NCI-H2107 (cell line): Measurements from ENCODE around the gene MUCL3.
A peak's percentile ranks its signal among the peaks of the same experiment; 100 is the strongest.
"Not testable (repeated sequence)": the region's sequence is repeated elsewhere in the genome, so short reads cannot be mapped to it uniquely, and the experiment has no call there.

Experiments
- DNase-seq: peaks from one replicate; lab custom pipeline; 2025; lab: John Stamatoyannopoulos, UW

Gene MUCL3

GRCh38 chr6:30910473-30910872, 30.3 kb upstream of the MUCL3 start:
- DNase-seq, result not testable (repeated sequence)

GRCh38 chr6:30912746-30913520, 27.8 kb upstream of the MUCL3 start:
- no peak for DNase-seq

- no peak for DNase-seq
Observed at GRCh38 chr6:30913721-30914075, 27.1 kb upstream of the MUCL3 start.

GRCh38 chr6:30914076-30914853, 26.5 kb upstream of the MUCL3 start, which contains the start of gene VARS2:
VARS2 (plus strand) TSS chr6:30914238; CDS start chr6:30914837, 599 bp downstream.
- peak; percentile 37 for DNase-seq

- DNase-seq, result no peak
Observed at GRCh38 chr6:30914854-30915590, 25.8 kb upstream of the MUCL3 start.

GRCh38 chr6:30915591-30915946, 25.2 kb upstream of the MUCL3 start:
- no peak for DNase-seq

- no peak for DNase-seq
Observed at GRCh38 chr6:30917041-30917440, 23.7 kb upstream of the MUCL3 start.

GRCh38 chr6:30917487-30917886, 23.3 kb upstream of the MUCL3 start:
- DNase-seq, result no peak

- DNase-seq, result no peak
Observed at GRCh38 chr6:30918670-30919069, 22.1 kb upstream of the MUCL3 start.

GRCh38 chr6:30922447-30922852, 18.3 kb upstream of the MUCL3 start:
- no peak for DNase-seq

GRCh38 chr6:30924040-30924627, 16.6 kb upstream of the MUCL3 start:
- DNase-seq, result not testable (repeated sequence)

- no peak for DNase-seq
Observed at GRCh38 chr6:30926644-30927043, 14.1 kb upstream of the MUCL3 start.

- DNase-seq, result not testable (repeated sequence)
Observed at GRCh38 chr6:30927080-30927479, 13.7 kb upstream of the MUCL3 start.

- DNase-seq, result no peak
Observed at GRCh38 chr6:30928677-30929076, 12.1 kb upstream of the MUCL3 start.

GRCh38 chr6:30930506-30930905, 10.3 kb upstream of the MUCL3 start:
- DNase-seq, result no peak

- DNase-seq, result no peak
Observed at GRCh38 chr6:30931272-30931671, 9.5 kb upstream of the MUCL3 start.

GRCh38 chr6:30931969-30932645, 8.7 kb upstream of the MUCL3 start, which contains the start of gene SFTA2:
SFTA2 (minus strand) TSS chr6:30932170; CDS start chr6:30932096, 74 bp downstream.
- no peak for DNase-seq

GRCh38 chr6:30932665-30933365, 8.0 kb upstream of the MUCL3 start:
- DNase-seq, result no peak

GRCh38 chr6:30935018-30935417, 5.8 kb upstream of the MUCL3 start:
- DNase-seq, result no peak

GRCh38 chr6:30937265-30937664, 3.5 kb upstream of the MUCL3 start:
- DNase-seq, result no peak

- no peak for DNase-seq
Observed at GRCh38 chr6:30938730-30939129, 2.0 kb upstream of the MUCL3 start.
